DMS 273 (cell line): ENCODE measurements around the gene B3GALT4.

ENCODE experiments used
- DNase-seq: peaks from one replicate; lab custom pipeline; 2025; ENCODE audit not compliant: unreplicated experiment; lab: John Stamatoyannopoulos, UW

B3GALT4 gene

GRCh38 chr6:33314943-33315792, 38.2 kb downstream of the B3GALT4 start:
- DNase-seq, result no peak

- DNase-seq, result no peak
Observed at GRCh38 chr6:33315793-33316602, 39.1 kb downstream of the B3GALT4 start.

- DNase-seq, result no peak
Observed at GRCh38 chr6:33316603-33317418, 39.9 kb downstream of the B3GALT4 start.

- DNase-seq, result no peak
Observed at GRCh38 chr6:33317419-33317668, 40.4 kb downstream of the B3GALT4 start.

- peak; percentile 99 for DNase-seq
Observed at GRCh38 chr6:33317669-33318425, 40.9 kb downstream of the B3GALT4 start, which contains the start of gene ZBTB22. Gene ZBTB22 (minus strand): TSS chr6:33317744. CDS start chr6:33316916, 828 bp downstream.

GRCh38 chr6:33318426-33319073, 41.6 kb downstream of the B3GALT4 start:
- no peak for DNase-seq

- DNase-seq, result no peak
Observed at GRCh38 chr6:33319939-33320314, 43.0 kb downstream of the B3GALT4 start.

GRCh38 chr6:33320315-33321181, 43.6 kb downstream of the B3GALT4 start:
- DNase-seq, result peak; percentile 45

GRCh38 chr6:33321227-33321626, 44.3 kb downstream of the B3GALT4 start:
- no peak for DNase-seq

- peak; percentile 66 for DNase-seq
Observed at GRCh38 chr6:33323623-33323948, 46.7 kb downstream of the B3GALT4 start.

- DNase-seq, result no peak
Observed at GRCh38 chr6:33324125-33324524, 47.2 kb downstream of the B3GALT4 start.
